Adipose tissue (tissue), 3 donors: ENCODE data around the gene BTRC. TPM values are rescaled to one million over a fixed set of nuclear protein-coding genes. Genes with fewer than 3 reads are reported as not detected.
"Not testable (repeated sequence)": the region's sequence is repeated elsewhere in the genome, so short reads cannot be mapped to it uniquely, and the experiment has no call there.

Experiments used
- H3K27ac ChIP-seq: one replicate; pipeline ENCODE4 v1.5.1; 2013; ENCODE audit warnings: low read depth, low read length
- WGBS, 3 donors: extraction: QIAGEN DNeasy Blood & Tissue Kit; methylation state at CpG; one replicate each; pipeline ENCODE4 v1.1.7; 2013; 5-methylcytosine and 5-hydroxymethylcytosine counted together
- polyA plus RNA-seq, 3 donors: library from polyadenylated mRNA; stranded (reverse); fragments of 200-250 nt; gene quantifications; one replicate each; pipeline ENCODE4 v1.2.3, GENCODE V29; 2013
- donor health status: healthy with polysubstance abuse.
- donor health status: Bipolar disorder and iron deficiency.
- donor health status: healthy.

Gene BTRC
- polyA plus RNA-seq, 3 donors, result 3.7 to 4.9 (median 4.4) TPM

DNA sequence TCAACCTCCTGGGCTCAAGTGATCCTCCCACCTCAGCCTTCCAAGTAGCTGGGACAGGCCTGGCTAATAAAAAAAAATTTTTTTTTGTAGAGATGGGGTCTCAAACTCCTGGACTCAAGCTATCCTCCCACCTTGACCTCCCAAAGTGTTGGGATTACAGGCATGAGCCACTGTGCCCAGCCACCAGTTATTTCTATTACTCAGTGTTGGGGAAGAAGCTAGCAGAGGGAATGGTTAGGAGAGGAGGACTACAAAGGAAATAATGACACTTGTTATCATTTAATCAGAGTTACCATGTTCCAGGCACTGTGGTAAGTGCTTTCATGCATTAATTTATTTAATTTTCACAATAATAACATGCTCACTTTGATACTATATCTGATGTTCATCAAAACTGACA is 17.6 kb upstream of the BTRC start:
- H3K27ac ChIP-seq, result no peak overlapping the region

DNA sequence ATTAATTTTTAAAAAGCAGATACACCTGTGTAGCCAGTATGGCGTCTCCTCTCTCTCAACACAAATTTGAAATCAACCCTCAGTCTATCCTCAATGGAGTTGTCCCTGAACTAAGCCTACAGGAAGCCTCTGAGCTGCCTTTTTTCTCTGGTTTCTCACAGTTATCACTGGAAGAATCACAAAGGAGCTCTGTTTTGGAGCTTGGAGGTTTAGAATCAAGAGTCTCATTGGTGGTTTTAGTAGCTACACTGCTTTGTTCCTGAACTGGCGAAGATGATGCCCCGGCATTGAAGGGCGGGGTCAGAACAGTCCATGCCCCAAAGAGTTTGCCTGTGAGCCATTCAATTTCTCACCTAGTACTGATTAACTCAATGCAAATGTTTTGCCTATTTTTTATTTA is 16.1 kb upstream of the BTRC start:
- no peak overlapping the region for H3K27ac ChIP-seq
- WGBS, 3 donors, result 86 to 91% (median 89%) methylated on average over 4 of the region's 4 CpGs

DNA sequence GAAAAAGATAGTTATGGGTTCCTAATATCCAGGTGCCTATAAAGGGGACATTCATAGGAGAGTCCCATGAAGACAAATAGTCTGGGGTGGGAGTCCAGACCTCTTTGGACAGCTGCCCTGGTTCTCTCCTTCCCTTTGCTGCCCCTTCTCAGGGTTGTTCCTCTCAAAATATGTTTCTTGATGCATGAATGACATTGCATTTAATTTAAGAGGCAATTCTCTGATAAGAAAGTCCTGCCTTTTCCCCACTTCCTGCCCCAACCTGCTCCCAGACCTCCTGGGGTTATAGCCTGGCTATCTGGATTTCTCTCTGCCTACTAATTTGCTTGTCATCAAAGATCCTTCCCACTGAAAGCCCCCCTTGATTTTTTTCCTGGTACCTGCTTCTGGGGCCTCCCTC is 12.5 kb upstream of the BTRC start:
- no peak overlapping the region for H3K27ac ChIP-seq

DNA sequence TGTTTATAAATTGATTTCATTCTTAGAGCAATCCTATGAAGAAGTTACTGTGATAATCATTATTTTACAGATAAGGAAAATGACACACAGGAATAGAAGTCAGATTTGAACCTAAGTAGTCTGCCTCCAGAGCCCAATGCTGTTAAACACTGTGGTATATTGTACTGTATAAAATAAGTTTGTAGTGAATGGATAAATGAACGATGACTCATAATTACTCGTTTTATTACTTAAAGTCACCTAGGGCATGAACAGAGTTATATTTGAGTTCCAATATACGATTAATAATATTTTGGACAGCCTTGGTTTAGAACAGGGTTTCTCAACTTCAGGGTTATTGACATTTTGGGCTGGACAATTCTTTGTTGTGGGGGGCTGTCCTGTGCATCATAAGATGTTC is 7.8 kb upstream of the BTRC start:
- 70 to 85% (median 84%) methylated on average over 3 of the region's 3 CpGs for WGBS, 3 donors
- H3K27ac ChIP-seq, result no peak overlapping the region

DNA sequence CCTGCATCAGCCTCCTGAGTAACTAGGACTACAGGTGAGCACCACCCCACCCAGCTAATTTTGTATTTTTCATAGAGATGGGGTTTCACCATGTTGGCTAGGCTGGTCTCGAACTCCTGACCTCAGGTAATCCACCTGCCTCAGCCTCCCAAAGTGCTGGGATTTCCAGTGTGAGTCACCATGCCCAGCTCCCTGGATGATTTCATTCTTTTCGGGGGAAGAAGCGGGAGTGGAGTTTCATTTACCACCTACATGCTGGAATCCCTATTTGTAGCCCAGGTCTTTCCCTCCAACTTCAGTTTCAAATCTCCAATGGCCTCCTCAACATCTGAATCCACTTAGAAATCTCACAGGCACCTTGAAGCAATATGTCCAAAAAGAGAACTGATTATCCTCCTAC is 2.9 kb upstream of the BTRC start:
- WGBS, 3 donors, result 85 to 88% (median 87%) methylated on average over 3 of the region's 3 CpGs
- H3K27ac ChIP-seq, result no peak overlapping the region

DNA sequence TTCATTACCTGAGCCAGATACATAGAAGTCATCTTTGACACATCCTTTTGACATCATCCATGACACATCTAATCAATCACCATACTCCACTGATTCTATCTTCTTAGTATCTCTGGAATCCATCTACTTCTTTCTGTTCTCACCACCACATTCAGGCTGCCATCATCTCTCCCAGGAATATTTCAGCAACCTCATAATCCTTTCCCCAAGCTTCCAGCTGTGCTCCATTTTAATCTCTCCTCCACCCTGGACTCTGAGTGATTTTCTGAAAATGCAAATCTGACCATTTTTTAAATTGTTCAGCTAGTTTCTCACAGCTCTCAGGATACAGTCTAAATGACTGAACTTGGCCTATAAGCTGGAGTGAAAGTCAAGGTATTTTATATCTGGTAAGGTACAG is 2.5 kb upstream of the BTRC start:
- H3K27ac ChIP-seq, result no peak overlapping the region

DNA sequence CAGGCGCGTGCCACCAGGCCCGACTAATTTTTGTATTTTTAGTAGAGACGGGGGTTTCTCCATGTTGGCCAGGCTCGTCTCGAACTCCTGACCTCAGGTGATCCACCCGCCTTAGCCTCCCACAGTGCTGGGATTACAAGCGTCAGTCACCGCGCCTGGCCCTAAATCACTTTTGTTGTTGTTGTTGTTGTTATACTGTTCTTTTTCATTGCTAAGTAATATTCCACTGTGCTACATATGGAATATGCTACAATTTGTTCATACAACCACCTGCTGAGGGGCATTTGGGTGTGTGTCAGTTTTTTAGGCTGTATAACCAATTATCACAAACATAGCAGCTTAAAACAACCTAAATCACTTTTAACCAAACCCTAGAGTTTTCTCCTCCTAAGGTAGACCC is 1.1 kb upstream of the BTRC start:
- not testable (repeated sequence) for H3K27ac ChIP-seq
- 96 to 99% (median 98%) methylated on average over 10 of the region's 10 CpGs for WGBS, 3 donors

DNA sequence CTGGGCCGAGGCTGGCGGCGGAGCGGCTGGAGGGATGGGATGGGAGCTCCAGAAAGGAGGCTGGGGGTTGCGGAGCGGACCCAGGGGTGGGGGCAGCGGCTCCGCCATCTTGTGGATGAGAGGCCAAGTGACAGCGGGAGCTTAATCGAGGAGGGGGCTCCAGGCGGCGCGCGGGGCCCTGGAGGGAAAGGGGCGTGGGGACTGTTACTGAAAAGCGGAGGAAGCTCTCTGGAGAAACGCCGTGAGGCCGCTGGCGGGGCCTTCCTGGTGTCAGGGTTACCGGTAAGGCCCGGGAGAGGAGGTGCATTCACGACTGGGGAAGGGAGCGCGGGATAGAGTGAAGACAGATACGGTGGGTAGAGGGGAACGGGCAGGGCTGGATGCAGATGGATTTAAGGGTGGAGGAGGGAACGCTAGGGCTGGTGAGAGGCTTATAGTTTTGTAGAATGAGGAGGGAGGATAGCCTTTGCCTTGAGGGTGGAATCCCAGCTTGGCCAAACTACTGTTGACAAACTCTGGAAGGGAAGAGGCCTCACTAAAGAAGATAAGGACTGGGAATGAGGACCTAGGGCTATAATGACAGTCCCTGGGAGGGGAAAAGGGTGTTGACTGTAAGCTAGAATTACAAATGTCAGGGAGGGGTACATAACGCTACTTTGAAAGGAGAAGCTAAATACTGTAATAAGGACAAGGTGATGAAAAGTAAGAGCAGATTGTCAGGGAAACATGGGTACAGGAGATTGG is 535 bp downstream of the BTRC start:
- peak overlapping the region; percentile 59 for H3K27ac ChIP-seq
- WGBS, 3 donors, result 0 to 1% (median 1%) methylated on average over 27 to 29 of the region's 29 CpGs

DNA sequence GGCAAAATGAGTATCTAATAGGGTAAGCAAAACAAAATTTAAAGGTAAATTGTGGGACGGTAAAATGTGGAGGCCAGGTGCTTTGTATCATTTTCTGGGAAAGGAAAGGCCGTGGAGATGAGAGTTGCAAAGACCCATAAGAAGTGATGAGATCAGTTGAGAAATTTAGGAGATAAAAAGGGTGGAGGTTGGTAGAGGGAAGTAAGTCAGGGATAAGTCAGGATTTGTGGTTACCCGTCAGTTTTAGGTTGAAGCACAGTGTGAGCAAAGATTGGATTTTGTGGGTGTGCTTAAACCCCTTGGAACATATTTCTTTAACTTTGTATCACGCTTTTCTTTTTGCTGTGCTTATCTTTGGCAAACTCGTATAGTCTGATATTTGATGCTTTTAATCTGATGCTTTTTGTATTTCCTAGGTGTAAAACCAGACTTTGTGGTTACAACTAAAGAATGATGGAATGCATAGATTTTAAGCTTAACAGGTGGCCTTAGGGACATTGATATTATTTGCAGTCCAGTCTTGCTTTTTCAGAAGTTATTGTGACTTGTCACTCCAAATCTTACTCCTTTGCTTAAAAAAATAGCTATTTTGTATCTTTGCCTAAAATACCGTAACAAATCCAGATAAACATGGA is 1.2 kb downstream of the BTRC start:
- 48 to 58% (median 55%) methylated on average over 6 of the region's 6 CpGs for WGBS, 3 donors
- H3K27ac ChIP-seq, result no peak overlapping the region

DNA sequence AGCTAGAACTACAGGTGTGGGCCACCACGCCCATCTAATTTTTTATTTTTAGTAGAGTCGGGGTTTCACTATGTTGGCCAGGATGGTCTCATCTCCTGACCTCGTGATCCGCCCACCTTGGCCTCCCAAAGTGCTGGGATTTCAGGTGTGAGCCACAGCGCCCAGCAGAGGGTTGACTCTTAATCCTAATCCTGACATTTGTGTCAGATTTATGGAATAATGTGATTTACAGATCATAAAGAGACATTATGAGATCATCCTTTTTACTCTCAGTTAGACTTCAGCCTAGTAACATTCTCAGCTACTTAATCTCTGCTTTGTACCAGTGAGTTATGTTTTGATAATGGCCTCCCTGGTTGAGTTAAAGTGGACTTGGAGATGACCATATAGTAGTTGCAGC is 2.2 kb downstream of the BTRC start:
- WGBS, 3 donors, result 95 to 97% (median 95%) methylated on average over 5 of the region's 5 CpGs

DNA sequence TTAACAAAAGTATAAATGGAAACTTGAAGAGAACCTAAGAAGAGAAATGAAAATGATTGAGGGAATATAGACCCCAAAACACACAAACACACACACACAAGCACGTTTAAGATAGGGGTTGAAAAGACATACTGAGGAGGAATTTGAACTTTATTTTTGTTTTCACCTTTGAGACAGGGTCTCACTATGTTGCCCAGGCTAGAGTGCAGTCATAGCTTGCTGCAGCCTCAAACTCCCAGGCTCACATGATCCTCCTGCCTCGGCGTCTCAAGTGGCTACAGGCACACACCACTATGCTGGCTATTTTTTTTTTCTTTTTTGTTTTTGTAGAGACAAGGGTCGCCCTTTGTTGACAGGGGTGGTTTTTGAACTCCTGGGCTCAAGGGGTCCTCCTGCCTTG is 4.0 kb downstream of the BTRC start:
- 76 to 81% (median 80%) methylated on average over 4 of the region's 4 CpGs for WGBS, 3 donors
- H3K27ac ChIP-seq, result no peak overlapping the region

More for the DNA sequence above, 2.2 kb downstream of the BTRC start:
- H3K27ac ChIP-seq, result no peak overlapping the region

DNA sequence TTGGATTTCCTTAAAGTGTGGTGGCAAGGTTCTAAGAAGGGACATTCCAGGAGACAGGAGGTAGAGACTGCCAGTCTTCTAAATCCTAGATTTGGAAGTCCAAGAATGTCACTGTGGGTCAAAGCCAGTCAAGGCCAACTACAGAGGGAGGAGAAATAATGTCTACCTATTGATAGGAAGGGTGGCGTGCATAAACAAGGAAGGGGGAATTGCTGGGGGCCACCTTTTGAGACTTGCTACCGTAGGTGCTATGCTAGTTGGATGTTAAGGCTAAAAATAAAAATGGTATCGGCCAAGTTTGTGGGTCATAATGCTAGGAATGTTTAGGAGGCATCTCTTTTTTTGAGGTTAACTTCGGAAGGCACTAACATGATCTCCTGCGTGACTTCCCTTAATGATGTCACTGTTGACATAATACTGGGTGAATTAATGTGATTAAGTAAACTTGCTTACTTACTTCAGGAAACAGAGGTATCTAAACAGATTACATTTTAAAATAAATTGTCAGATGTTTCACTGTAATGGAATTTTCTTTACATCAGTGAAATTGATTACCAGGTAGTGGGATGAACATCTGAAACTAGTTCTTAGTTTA is 4.8 kb downstream of the BTRC start:
- H3K27ac ChIP-seq, result no peak overlapping the region
- WGBS, 3 donors, result 60 to 63% (median 62%) methylated on average over 5 of the region's 5 CpGs

DNA sequence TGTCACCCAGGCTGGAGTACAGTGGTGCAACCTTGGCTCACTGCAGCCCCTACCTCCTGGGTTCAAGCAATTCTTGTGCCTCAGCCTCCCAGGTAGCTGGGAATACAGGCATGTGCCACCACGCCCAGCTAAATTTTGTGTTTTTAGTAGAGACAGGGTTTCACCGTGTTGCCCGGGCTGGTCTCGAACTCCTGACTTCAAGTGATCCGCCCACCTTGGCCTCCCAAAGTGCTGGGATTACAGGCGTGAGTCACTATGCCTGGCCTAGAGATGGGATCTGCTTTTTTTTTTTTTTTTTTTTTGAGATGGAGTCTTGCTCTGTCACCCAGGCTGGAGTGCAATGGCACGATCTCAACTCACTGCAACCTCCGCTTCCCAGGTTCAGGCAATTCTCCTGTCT is 6.1 kb downstream of the BTRC start:
- WGBS, 3 donors, result 93 to 98% (median 94%) methylated on average over 7 to 8 of the region's 8 CpGs
- H3K27ac ChIP-seq, result not testable (repeated sequence)

DNA sequence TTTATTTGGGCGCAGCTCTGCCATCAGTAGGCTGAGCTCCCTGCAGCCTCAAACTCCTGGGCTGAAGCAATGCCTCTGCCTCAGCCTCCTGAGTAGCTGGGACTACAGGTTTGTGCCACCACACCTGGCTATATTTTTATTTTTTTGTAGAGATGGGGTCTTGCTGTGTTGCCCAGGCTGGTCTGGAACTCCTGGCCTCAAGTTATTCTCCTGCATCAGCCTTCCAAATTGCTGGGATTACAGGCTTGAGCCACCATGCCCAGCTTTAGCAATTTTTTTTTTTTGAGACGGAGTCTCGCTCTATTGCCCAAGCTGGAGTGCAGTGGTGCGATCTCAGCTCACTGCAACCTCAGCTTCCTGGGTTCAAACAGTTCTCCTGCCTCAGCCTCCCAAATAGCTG is 6.9 kb downstream of the BTRC start:
- H3K27ac ChIP-seq, result not testable (repeated sequence)
- 92 to 97% (median 95%) methylated on average over 4 of the region's 4 CpGs for WGBS, 3 donors

DNA sequence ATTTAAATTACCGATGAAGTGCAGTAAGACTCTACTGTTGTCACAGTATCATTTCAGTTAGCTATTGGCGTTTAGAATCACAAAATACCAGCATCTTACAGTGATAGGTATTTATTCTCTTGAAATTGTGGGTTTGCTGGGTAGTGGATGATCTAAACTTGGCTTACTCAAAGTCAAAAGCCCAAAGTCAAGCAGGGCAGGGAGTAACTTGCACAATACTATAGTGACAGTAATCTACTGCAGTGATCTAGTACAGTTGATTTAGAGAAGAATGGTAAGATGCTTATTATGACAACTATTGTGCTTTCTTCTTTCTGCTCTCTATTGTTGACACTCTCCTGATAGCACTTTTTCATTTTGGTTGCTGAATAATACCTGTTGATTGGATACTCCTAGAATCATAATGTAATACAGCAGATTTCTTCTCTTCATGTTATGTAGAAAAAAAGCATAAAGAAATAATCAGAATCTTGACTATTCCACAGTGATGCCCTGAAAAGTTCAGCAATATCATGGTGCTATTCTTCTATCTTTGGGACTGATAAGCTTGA is 10.0 kb downstream of the BTRC start:
- WGBS, 3 donors, result 93 to 96% (median 94%) methylated on average over 2 of the region's 2 CpGs
- H3K27ac ChIP-seq, result no peak overlapping the region

DNA sequence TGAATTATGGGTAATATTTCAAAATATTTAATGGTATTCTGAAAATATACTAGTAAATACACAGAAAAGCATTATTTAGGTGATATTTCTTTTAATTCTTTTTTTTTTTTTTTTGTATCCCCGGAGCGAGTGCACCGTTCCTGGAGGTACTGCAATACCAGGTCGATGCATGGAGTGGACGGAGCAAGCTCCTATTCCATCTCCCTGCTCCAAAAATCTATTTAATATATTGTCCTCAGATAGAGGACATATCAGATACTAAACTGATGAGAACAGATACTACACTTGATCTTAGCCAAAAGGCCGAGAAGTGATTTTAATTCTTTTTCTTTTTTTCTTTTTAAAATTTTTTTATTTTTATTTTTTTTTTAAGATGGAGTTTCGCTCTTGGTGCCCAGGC is 10.8 kb downstream of the BTRC start:
- no peak overlapping the region for H3K27ac ChIP-seq
- WGBS, 3 donors, result 83 to 87% (median 87%) methylated on average over 7 of the region's 7 CpGs

DNA sequence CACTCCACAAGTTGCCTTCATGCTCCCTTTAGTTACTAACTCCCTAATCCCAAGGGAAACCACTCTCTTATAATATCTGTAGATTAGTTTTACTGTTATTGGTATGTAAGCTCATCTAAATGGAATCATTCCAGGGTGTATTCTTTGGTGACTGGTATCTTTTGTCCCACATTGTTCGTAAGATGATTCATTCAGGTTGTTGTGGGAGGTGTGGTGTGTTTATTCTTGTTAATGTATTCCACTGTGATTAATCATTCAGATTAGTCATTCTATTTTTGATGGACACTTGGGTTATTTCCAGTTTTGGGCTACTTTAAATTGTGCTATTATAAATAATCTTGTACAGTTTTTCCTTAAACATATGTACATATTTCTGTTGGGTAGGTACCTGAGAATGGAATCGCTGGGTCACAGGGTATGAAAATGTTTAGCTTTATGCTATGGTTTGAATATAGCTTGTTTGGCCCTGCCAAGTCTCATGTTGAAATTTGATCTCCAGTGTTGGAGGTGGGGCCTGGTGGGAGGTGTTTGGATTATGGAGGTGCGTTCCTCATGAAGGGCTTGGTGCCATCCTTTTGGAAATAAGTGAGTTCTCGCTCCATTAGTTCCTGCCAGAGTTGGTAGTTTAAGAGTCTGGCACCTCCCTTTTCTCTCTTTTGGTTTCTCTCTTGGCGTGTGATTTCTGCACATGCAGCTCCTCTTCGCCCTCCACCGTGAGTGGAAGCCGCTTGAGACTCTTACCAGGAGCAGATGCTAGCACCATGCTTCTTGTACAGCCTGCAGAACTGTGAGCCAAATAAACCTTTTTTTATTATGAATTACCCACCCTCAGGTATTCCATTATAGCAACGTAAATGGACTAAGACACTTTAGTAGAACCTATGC is 13.8 kb downstream of the BTRC start:
- H3K27ac ChIP-seq, result no peak overlapping the region
- 82 to 93% (median 90%) methylated on average over 9 of the region's 9 CpGs for WGBS, 3 donors

DNA sequence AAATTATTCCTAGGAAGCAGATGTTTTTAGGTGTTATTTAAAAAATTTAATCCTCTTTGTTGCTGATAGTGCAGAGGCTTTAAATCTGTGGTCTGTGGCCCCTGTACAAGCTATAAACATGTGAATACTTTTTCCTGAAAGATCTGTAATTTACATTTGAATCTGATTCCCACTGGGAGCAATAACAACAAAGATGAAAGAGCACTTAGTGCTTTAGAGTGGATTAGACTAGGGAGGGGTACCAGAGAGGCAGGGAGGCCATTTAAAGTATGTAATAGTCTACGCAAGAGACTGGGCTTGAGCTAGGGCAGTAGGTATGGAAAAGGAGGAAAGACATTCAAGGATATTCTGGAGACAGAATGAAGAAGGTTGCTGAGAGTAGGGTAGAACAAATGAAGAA is 19.1 kb downstream of the BTRC start:
- WGBS, 3 donors, result 98 to 100% (median 100%) methylated on average over 1 of the region's 1 CpG
- no peak overlapping the region for H3K27ac ChIP-seq

DNA sequence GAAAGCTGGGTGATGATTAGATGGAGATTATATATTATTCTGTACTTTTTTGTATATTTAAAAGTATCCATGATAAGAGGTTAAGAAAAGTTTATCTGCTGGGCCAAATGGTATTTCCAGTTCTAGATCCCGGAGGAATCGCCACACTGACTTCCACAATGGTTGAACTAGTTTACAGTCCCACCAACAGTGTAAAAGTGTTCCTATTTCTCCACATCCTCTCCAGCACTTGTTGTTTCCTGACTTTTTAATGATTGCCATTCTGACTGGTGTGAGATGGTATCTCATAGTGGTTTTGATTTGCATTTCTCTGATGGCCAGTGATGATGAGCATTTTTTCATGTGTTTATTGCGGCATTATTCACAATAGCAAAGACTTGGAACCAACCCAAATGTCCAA is 20.0 kb downstream of the BTRC start:
- WGBS, 3 donors, result 86 to 99% (median 98%) methylated on average over 3 of the region's 3 CpGs
- not testable (repeated sequence) for H3K27ac ChIP-seq
